Measurements from ENCODE around the gene KCNS3.

Gene KCNS3

DNA sequence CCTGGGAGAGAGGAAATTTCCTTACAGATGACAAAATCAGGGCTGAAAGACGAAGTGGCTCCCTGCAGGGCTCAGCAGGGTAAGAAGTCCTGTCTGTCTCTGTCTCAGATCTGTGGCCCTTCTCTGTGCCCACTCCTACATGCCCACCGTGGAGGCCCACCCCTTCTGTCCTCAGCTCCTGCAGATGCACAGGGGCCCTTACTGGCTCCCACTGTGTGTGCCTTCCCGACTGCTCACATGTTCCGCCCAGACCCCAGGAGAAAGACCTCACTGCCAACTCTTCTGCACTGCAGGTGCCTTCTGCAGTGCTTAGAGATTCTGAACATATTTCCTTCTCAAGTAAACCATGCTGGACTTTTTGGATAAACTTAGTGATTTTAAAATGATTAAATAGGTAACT is 1.9 kb upstream of the KCNS3 start:
- no peak overlapping the region for H3K4me3 ChIP-seq (ENCODE audit: low read depth in 1 of 2, low read length in 2 of 2)
- no peaks in the 10 kb centered on the region for H3K9me3 ChIP-seq (ENCODE audit: control insufficient read depth in 1 of 2, low read length in 2 of 2)
- H3K36me3 ChIP-seq (ENCODE audit: control insufficient read depth in 1 of 2, insufficient read depth in 2 of 2, low read length in 2 of 2): no peaks in the 10 kb centered on the region
- H3K27ac ChIP-seq (ENCODE audit: low read depth, low read length): no peak overlapping the region
- no peak overlapping the region for H3K9ac ChIP-seq (ENCODE audit: low read depth in 1 of 2, low read length in 2 of 2)
- H3K4me1 ChIP-seq (ENCODE audit: control insufficient read depth in 1 of 2, insufficient read depth in 2 of 2, low read length in 2 of 2): peaks cover 6 to 15% of the 10 kb centered on the region in 2 donors
- peaks cover 36 to 40% of the 10 kb centered on the region in 2 donors for H3K27me3 ChIP-seq (ENCODE audit: control insufficient read depth in 1 of 2, insufficient read depth in 2 of 2, low read length in 2 of 2)

DNA sequence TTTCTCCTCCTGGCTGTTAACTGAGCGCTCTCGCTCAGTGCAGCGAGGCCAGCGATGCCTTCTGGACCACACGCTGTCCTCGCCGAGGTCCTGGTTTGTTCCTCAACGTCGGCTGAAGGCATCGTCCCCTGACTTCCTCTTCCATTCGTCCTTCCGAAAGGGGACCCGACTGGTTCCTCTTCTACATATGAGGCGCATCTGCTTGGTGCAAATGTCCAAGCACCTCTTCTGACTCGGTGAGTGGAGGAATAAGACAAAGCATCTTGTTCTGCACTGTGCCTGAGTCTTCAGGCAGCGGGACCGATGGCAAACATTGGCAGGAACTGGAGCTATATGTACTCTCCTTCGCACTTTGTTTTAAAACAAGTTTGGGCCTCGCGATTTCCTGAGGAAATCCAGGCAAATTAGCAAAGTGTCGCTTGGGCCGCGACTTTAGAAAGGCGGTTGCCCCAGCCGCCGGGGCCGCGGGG is 621 bp upstream of the KCNS3 start:
- H3K9ac ChIP-seq (ENCODE audit: low read depth in 1 of 2, low read length in 2 of 2): no peak overlapping the region
- H3K4me1 ChIP-seq (ENCODE audit: control insufficient read depth in 1 of 2, insufficient read depth in 2 of 2, low read length in 2 of 2): peaks cover 6 to 15% of the 10 kb centered on the region in 2 donors
- peaks cover 36 to 40% of the 10 kb centered on the region in 2 donors for H3K27me3 ChIP-seq (ENCODE audit: control insufficient read depth in 1 of 2, insufficient read depth in 2 of 2, low read length in 2 of 2)
- H3K36me3 ChIP-seq (ENCODE audit: control insufficient read depth in 1 of 2, insufficient read depth in 2 of 2, low read length in 2 of 2): no peaks in the 10 kb centered on the region
- no peak overlapping the region for H3K27ac ChIP-seq (ENCODE audit: low read depth, low read length)
- peak overlapping the region; percentile 53 to 63 for H3K4me3 ChIP-seq (ENCODE audit: low read depth in 1 of 2, low read length in 2 of 2)
- no peaks in the 10 kb centered on the region for H3K9me3 ChIP-seq (ENCODE audit: control insufficient read depth in 1 of 2, low read length in 2 of 2)

DNA sequence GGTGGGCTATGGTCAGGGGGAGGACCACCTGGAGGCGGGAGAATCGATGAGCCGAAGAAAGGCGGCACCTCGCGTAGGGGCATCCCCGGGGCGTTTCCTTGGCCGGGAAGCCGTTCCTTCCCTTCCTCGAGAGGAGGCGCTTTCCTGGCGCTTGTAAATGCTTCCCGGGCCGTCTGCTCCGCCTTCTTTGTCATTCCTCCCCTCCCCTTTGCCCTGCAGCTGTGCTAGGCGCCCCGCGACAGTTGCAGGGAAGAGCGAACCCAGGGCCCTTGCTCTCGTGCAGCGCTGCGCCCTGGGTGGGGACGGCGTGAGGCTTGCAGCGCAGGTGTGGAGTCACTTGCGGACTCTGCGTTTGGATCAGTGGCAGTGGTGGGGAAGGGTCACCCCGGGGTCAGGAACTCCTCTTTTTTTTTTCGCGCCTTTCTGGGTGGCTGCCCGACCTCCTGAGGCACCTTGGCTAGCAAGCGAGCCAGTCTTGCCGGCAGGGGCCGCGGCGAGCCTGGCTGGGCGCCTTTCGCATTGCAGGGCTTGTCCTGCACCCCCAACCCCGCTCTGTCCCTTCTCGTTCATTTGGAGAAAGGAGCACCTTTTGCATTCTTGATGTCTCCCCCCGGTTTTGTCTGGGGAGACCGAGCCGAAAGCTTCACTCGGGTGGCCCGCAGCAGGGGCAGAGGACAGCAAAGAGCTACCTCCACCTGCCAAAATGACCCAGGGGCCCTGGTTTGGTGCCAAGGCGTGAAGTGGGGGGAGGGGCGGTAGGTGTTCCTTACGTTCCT is 858 bp downstream of the KCNS3 start:
- Histone ChIP-seq H3K4me3 (ENCODE audit: low read depth in 1 of 2, low read length in 2 of 2) (peak overlapping the region; percentile 73 to 75), H3K27ac (ENCODE audit: low read depth, low read length) (no peak overlapping the region), H3K27me3 (ENCODE audit: control insufficient read depth in 1 of 2, insufficient read depth in 2 of 2, low read length in 2 of 2) (peaks cover 36 to 40% of the 10 kb centered on the region in 2 donors), H3K36me3 (ENCODE audit: control insufficient read depth in 1 of 2, insufficient read depth in 2 of 2, low read length in 2 of 2) (no peaks in the 10 kb centered on the region), H3K9ac (ENCODE audit: low read depth in 1 of 2, low read length in 2 of 2) (no peak overlapping the region), H3K4me1 (ENCODE audit: control insufficient read depth in 1 of 2, insufficient read depth in 2 of 2, low read length in 2 of 2) (peaks cover 6 to 15% of the 10 kb centered on the region in 2 donors), H3K9me3 (ENCODE audit: control insufficient read depth in 1 of 2, low read length in 2 of 2) (no peaks in the 10 kb centered on the region)

DNA sequence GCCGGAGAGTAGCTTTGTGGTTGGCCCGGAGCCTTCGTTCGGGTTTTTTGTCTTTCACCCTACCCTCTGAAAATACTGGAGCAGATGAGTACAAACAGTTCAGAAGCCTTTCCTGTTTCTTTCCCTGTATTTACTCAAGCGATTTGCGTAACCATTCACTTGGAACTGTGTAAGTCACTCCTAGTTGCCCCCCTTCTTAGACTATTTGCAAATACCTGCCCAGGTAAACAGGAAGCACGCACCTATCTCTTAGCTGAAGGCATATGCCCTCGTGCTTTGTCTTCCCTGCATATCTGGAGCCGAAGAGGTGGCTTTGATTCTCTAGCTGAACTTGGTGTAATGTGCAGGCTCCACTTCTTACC is 1.4 kb downstream of the KCNS3 start:
- Histone ChIP-seq H3K27me3 (ENCODE audit: control insufficient read depth in 1 of 2, insufficient read depth in 2 of 2, low read length in 2 of 2) (peaks cover 36 to 40% of the 10 kb centered on the region in 2 donors), H3K27ac (ENCODE audit: low read depth, low read length) (no peak overlapping the region), H3K9ac (ENCODE audit: low read depth in 1 of 2, low read length in 2 of 2) (no peak overlapping the region), H3K36me3 (ENCODE audit: control insufficient read depth in 1 of 2, insufficient read depth in 2 of 2, low read length in 2 of 2) (no peaks in the 10 kb centered on the region), H3K4me3 (ENCODE audit: low read depth in 1 of 2, low read length in 2 of 2) (peak overlapping the region; percentile 73 to 75), H3K4me1 (ENCODE audit: control insufficient read depth in 1 of 2, insufficient read depth in 2 of 2, low read length in 2 of 2) (peaks cover 6 to 15% of the 10 kb centered on the region in 2 donors), H3K9me3 (ENCODE audit: control insufficient read depth in 1 of 2, low read length in 2 of 2) (no peaks in the 10 kb centered on the region)

DNA sequence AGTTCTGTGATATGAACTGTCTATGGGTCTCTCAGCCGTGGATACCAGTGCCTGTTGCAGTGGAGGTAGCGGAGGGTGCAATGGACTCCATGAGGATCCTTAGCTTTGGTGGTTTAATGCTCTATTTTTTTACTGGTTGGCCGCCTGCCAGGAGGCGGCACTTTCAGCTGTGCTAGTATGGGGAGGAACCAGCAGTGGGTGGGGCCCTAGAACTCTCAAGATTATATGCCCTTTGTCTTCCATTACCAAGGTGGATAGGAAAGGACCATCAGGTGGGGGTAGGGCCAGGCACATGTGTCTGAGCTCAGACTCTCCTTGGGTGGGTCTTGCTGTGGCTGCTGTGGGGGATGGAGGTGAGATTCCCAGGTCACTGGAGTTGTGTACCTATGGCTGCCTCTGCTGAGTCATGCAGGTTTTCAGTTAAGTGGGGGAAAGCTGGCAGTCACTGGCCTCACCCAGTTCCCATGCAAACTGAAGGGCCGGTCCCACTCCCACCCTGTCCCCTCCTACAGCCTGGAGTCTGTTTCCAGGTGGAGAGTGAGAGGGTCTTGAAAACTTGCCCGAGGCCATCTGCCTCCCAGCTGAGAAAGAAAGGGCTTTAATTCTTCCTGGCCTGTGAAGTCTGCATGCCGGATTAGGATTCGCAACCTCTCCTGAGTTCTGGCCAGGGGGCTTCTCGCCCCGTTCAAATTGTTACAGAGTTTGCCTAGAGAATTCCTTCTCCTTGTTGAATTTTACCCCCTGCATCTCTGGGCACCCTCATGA is 14.5 kb downstream of the KCNS3 start:
- H3K36me3 ChIP-seq (ENCODE audit: control insufficient read depth in 1 of 2, insufficient read depth in 2 of 2, low read length in 2 of 2): no peaks in the 10 kb centered on the region
- no peak overlapping the region for H3K27ac ChIP-seq (ENCODE audit: low read depth, low read length)
- H3K9ac ChIP-seq (ENCODE audit: low read depth in 1 of 2, low read length in 2 of 2): no peak overlapping the region
- no peaks in the 10 kb centered on the region for H3K27me3 ChIP-seq (ENCODE audit: control insufficient read depth in 1 of 2, insufficient read depth in 2 of 2, low read length in 2 of 2)
- no peaks in the 10 kb centered on the region for H3K4me1 ChIP-seq (ENCODE audit: control insufficient read depth in 1 of 2, insufficient read depth in 2 of 2, low read length in 2 of 2)
- H3K9me3 ChIP-seq (ENCODE audit: control insufficient read depth in 1 of 2, low read length in 2 of 2): no peaks in the 10 kb centered on the region
- H3K4me3 ChIP-seq (ENCODE audit: low read depth in 1 of 2, low read length in 2 of 2): no peak overlapping the region

DNA sequence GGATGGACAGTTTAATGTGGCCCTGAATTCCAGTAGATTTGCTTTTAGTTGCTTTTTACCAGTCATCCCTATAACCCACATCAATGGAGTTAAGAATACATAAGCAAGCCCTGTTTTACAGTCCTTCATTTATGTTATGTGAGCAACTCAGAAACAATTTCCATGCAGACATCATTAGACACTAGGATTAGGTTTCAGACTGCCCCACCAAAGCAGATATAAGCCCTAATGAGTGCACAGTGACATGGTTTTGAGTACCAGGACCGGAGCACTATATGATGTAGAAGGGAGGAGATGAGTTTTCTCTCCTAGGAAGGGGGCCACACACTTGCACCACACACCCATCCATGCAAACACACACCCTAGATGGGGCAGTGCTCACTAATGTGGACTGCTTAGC is 15.5 kb downstream of the KCNS3 start:
- H3K27ac ChIP-seq (ENCODE audit: low read depth, low read length): no peak overlapping the region

DNA sequence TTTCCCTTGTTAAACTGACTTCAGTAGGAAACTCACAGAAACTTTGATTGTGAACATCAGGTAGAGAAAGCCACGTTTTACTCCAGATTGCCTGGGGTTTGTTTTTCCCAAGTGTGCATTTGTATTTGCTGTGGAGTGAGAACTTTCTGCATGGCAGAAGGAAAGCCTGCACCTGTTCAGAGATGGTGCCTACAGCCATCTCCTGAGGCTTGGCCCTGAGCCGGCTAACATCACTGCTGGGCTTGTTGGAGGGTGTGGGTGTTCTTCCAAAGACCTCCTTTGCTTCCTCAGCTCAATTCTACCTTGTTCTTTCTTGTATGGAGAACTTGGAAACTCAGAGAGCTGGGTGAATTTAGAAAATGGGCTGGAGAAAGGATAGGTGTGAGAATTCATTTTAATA is 16.1 kb downstream of the KCNS3 start:
- Histone ChIP-seq H3K27ac (ENCODE audit: low read depth, low read length) (no peak overlapping the region), H3K27me3 (ENCODE audit: control insufficient read depth in 1 of 2, insufficient read depth in 2 of 2, low read length in 2 of 2) (no peaks in the 10 kb centered on the region), H3K4me3 (ENCODE audit: low read depth in 1 of 2, low read length in 2 of 2) (no peak overlapping the region), H3K36me3 (ENCODE audit: control insufficient read depth in 1 of 2, insufficient read depth in 2 of 2, low read length in 2 of 2) (no peaks in the 10 kb centered on the region), H3K9me3 (ENCODE audit: control insufficient read depth in 1 of 2, low read length in 2 of 2) (no peaks in the 10 kb centered on the region), H3K9ac (ENCODE audit: low read depth in 1 of 2, low read length in 2 of 2) (no peak overlapping the region), H3K4me1 (ENCODE audit: control insufficient read depth in 1 of 2, insufficient read depth in 2 of 2, low read length in 2 of 2) (no peaks in the 10 kb centered on the region)

More for the DNA sequence above, 15.5 kb downstream of the KCNS3 start:
- H3K9ac ChIP-seq (ENCODE audit: low read depth in 1 of 2, low read length in 2 of 2): no peak overlapping the region
- H3K9me3 ChIP-seq (ENCODE audit: control insufficient read depth in 1 of 2, low read length in 2 of 2): no peaks in the 10 kb centered on the region
- no peak overlapping the region for H3K4me3 ChIP-seq (ENCODE audit: low read depth in 1 of 2, low read length in 2 of 2)
- no peaks in the 10 kb centered on the region for H3K27me3 ChIP-seq (ENCODE audit: control insufficient read depth in 1 of 2, insufficient read depth in 2 of 2, low read length in 2 of 2)
- no peaks in the 10 kb centered on the region for H3K4me1 ChIP-seq (ENCODE audit: control insufficient read depth in 1 of 2, insufficient read depth in 2 of 2, low read length in 2 of 2)
- H3K36me3 ChIP-seq (ENCODE audit: control insufficient read depth in 1 of 2, insufficient read depth in 2 of 2, low read length in 2 of 2): no peaks in the 10 kb centered on the region

DNA sequence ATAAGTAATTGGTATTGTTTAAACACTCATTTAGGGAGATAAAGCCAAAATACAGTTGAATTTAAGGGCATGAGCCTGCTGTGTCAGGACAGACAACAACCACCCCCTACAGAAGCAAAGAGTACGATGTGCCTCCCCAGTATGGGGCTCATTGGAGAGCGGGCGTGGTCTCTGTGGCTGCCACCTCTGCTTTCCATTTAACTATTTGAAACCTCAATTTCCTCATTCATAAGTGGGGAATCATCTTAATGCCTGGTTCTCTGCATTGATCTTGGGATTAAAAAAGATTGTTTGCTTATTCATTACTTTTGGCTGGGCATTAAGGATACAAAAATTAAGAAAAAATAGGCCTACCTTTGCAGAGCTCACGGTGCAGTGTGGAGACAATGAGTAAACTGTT is 21.4 kb downstream of the KCNS3 start:
- Histone ChIP-seq H3K27me3 (ENCODE audit: control insufficient read depth in 1 of 2, insufficient read depth in 2 of 2, low read length in 2 of 2) (no peaks in the 10 kb centered on the region), H3K4me1 (ENCODE audit: control insufficient read depth in 1 of 2, insufficient read depth in 2 of 2, low read length in 2 of 2) (no peaks in the 10 kb centered on the region), H3K36me3 (ENCODE audit: control insufficient read depth in 1 of 2, insufficient read depth in 2 of 2, low read length in 2 of 2) (no peaks in the 10 kb centered on the region), H3K27ac (ENCODE audit: low read depth, low read length) (no peak overlapping the region), H3K9ac (ENCODE audit: low read depth in 1 of 2, low read length in 2 of 2) (no peak overlapping the region), H3K9me3 (ENCODE audit: control insufficient read depth in 1 of 2, low read length in 2 of 2) (no peaks in the 10 kb centered on the region), H3K4me3 (ENCODE audit: low read depth in 1 of 2, low read length in 2 of 2) (no peak overlapping the region)

DNA sequence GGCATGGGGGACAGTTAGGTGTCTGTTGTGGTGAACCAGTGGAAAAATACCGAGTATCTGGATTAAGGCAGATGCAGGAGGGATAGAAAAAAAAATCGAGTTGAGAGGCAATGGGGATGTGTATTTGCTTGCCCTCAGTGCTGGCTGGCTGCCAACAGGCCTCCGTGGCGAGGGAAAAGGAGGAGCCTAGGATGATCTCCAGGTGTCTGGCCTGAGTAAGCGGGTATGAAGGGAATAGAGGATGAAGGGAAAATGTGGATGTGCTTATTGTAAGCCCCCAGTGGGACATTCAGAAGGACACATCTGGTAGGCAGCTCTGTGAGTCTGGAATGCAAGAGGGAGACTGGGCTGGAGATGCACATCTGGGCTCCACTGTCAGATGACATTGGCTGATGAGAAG is 22.8 kb downstream of the KCNS3 start:
- H3K4me3 ChIP-seq (ENCODE audit: low read depth in 1 of 2, low read length in 2 of 2): no peak overlapping the region
- no peaks in the 10 kb centered on the region for H3K4me1 ChIP-seq (ENCODE audit: control insufficient read depth in 1 of 2, insufficient read depth in 2 of 2, low read length in 2 of 2)
- no peak overlapping the region for H3K27ac ChIP-seq (ENCODE audit: low read depth, low read length)
- H3K27me3 ChIP-seq (ENCODE audit: control insufficient read depth in 1 of 2, insufficient read depth in 2 of 2, low read length in 2 of 2): no peaks in the 10 kb centered on the region
- no peaks in the 10 kb centered on the region for H3K9me3 ChIP-seq (ENCODE audit: control insufficient read depth in 1 of 2, low read length in 2 of 2)
- no peaks in the 10 kb centered on the region for H3K36me3 ChIP-seq (ENCODE audit: control insufficient read depth in 1 of 2, insufficient read depth in 2 of 2, low read length in 2 of 2)
- no peak overlapping the region for H3K9ac ChIP-seq (ENCODE audit: low read depth in 1 of 2, low read length in 2 of 2)

DNA sequence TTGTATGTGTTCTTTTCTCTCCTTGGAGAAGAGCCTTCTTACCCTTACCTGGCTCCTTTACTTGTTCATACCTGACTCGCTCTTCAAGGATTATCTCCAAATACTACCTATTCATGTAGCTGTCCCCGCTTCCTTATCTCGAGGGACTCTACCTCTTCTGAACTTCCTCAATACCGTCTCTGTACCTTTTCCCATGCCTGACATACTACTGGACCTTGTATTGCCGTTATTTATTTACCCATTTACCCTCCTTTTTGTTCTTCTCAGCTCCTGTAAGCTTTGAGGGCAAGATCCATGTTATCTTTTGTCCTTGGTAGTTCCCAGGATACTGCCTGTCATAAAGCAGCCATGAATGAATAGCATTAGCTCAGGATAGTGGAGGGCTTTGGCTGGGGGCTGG is 32.5 kb downstream of the KCNS3 start:
- Histone ChIP-seq H3K9ac (ENCODE audit: low read depth in 1 of 2, low read length in 2 of 2) (no peak overlapping the region), H3K36me3 (ENCODE audit: control insufficient read depth in 1 of 2, insufficient read depth in 2 of 2, low read length in 2 of 2) (no peaks in the 10 kb centered on the region), H3K4me3 (ENCODE audit: low read depth in 1 of 2, low read length in 2 of 2) (no peak overlapping the region), H3K27ac (ENCODE audit: low read depth, low read length) (no peak overlapping the region), H3K27me3 (ENCODE audit: control insufficient read depth in 1 of 2, insufficient read depth in 2 of 2, low read length in 2 of 2) (no peaks in the 10 kb centered on the region), H3K4me1 (ENCODE audit: control insufficient read depth in 1 of 2, insufficient read depth in 2 of 2, low read length in 2 of 2) (no peaks in the 10 kb centered on the region), H3K9me3 (ENCODE audit: control insufficient read depth in 1 of 2, low read length in 2 of 2) (no peaks in the 10 kb centered on the region)
